OCI-LY3 (cell line): ENCODE measurements around the gene THEM4.

Experiments used
- EZH2phosphoT487 ChIP-seq: fragments of 200-600 bp; shearing (Covaris generic); IDR thresholded peaks from 2 replicates; pipeline ENCODE4 v1.6.1; 2018; ENCODE audit warnings: antibody characterized with exemption, mixed run types, low read depth
- TF ChIP-seq, protein P1 (sequence below): fragments of 200-600, 300-600 bp; sonication (generic); IDR thresholded peaks from 2 replicates; pipeline ENCODE4 v1.5.1; 2014; ENCODE audit warnings: antibody characterized with exemption, low read length, low read depth

DNA sequence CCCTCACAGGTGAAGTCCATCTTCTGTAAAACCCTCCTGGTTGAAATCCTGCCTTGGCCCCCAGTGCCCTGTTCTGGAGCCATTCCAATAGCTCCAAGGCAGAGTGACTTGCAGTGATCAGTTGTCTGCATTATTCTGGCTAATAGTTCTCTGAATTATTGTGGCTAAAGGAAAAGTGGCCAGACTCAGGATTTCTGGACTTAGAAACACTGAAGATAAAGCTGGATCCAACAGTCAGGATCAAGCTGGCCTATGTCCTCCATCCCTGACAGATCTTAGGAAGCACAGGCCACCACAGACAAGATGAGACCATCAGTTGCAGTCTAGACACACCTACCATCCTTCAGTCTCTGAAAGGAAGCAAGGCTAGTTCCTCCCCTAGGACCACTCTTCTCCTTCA lies 68.9 kb downstream of the THEM4 start:
- TF ChIP-seq, protein P1, sequence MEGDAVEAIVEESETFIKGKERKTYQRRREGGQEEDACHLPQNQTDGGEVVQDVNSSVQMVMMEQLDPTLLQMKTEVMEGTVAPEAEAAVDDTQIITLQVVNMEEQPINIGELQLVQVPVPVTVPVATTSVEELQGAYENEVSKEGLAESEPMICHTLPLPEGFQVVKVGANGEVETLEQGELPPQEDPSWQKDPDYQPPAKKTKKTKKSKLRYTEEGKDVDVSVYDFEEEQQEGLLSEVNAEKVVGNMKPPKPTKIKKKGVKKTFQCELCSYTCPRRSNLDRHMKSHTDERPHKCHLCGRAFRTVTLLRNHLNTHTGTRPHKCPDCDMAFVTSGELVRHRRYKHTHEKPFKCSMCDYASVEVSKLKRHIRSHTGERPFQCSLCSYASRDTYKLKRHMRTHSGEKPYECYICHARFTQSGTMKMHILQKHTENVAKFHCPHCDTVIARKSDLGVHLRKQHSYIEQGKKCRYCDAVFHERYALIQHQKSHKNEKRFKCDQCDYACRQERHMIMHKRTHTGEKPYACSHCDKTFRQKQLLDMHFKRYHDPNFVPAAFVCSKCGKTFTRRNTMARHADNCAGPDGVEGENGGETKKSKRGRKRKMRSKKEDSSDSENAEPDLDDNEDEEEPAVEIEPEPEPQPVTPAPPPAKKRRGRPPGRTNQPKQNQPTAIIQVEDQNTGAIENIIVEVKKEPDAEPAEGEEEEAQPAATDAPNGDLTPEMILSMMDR: no peak
- TF ChIP-seq EZH2phosphoT487: no peak
